GM12892 (cell line): ENCODE data around the gene PPP6R1.

Source experiments
- POLR2A ChIP-seq: IDR thresholded peaks from 2 replicates; pipeline ENCODE4 v1.6.1; 2011; ENCODE audit warnings: low read depth, low read length, control low read depth
- POLR2AphosphoS5 ChIP-seq: IDR thresholded peaks from 2 replicates; pipeline ENCODE4 v1.6.1; 2011; ENCODE audit warnings: low read depth, low read length, control low read depth
- TAF1 ChIP-seq: IDR thresholded peaks from 2 replicates; pipeline ENCODE4 v1.6.1; 2011; ENCODE audit warnings: low read depth, mild to moderate bottlenecking, control low read depth, low read length, borderline replicate concordance

- TF ChIP-seq POLR2A, result no peak
- no peak for TF ChIP-seq POLR2AphosphoS5
- no peak for TF ChIP-seq TAF1
These were observed 7.0 kb upstream of the PPP6R1 start for GRCh38 chr19:55265723-55266386.
